ENCODE data around the gene STXBP1. TPM values are rescaled to one million over a fixed set of nuclear protein-coding genes. Genes with fewer than 3 reads are reported as not detected.

STXBP1 gene
- total and polyA plus RNA-seq, 2 of the 4 experiments (the other 2 are of a cell fraction) = 15.8 to 22.6 TPM

- H2BK20ac ChIP-seq (ENCODE audit: low read depth, low read length) = no peak overlapping the region
- DNase-seq (no peak), ATAC-seq (ENCODE audit: low read depth) (no peak)
- H2AK9ac ChIP-seq (replicated peaks; ENCODE audit: low read depth, low read length, poor library complexity) = no peak overlapping the region
- no peak overlapping the region for H2BK15ac ChIP-seq (ENCODE audit: low read depth, low read length)
- H3K4ac ChIP-seq (ENCODE audit: low read depth, low read length) = no peak overlapping the region
- H3K18ac ChIP-seq (ENCODE audit: low read depth, low read length) = no peak overlapping the region
- H3K9me3 ChIP-seq (ENCODE audit: control insufficient read depth, insufficient read depth, low read length) = no peaks in the 10 kb centered on the region
- BruUV-seq (replicated peaks) = no TSS peak
- in situ Hi-C loops (cut with MboI; ENCODE audit: low sequenced_read_pairs) = no loop called here
- peaks cover 14% of the 10 kb centered on the region for H4K20me1 ChIP-seq (ENCODE audit: insufficient read depth, low read length)
- peaks cover 2% of the 10 kb centered on the region; the same call in 1 of the 2 replicates for H3K36me3 ChIP-seq (ENCODE audit: control insufficient read depth, insufficient read depth, low read length)
- H3K27me3 ChIP-seq (ENCODE audit: control insufficient read depth, insufficient read depth, low read length) = no peaks in the 10 kb centered on the region
- no peak overlapping the region for H3K4me3 ChIP-seq (ENCODE audit: insufficient read depth, low read depth, low read length)
- TF ChIP-seq SMC3 (IDR thresholded peaks at IDR 0.05; ENCODE audit: low read depth, low read length) = no peak
- no peak overlapping the region for H2BK120ac ChIP-seq (ENCODE audit: low read depth, low read length)
- H4K8ac ChIP-seq (ENCODE audit: low read depth in 2 of 2, low read length in 2 of 2) = no peak overlapping the region
- no peak overlapping the region for H3K23ac ChIP-seq (ENCODE audit: low read depth, low read length)
- CTCF ChIA-PET = interaction anchor here (0.6 kb wide), 1 partner anchor 200 kb away, joined by 3 read pairs; no protein-coding TSS in a partner anchor
- H3K79me1 ChIP-seq (ENCODE audit: low read depth in 1 of 2, low read length in 2 of 2) = peaks cover 12 to 22% of the 10 kb centered on the region in 2 experiments
- no peak overlapping the region for H3K9ac ChIP-seq (ENCODE audit: low read depth, low read length)
- H3K4me2 ChIP-seq (ENCODE audit: low read depth, low read length) = no peak overlapping the region
- no peak overlapping the region for H3K56ac ChIP-seq (ENCODE audit: extremely low read depth, insufficient read depth, low read length)
- intact Hi-C loops (cut with micrococcal nuclease) = no loop called here
- dilution Hi-C loops (cut with HindIII; ENCODE audit: low sequenced_read_pairs, unreplicated experiment) = no loop called here
- peaks cover 11% of the 10 kb centered on the region for H3K4me1 ChIP-seq (ENCODE audit: control insufficient read depth, insufficient read depth, low read length)
- no peak overlapping the region for H2BK5ac ChIP-seq (ENCODE audit: low read depth, low read length, poor library complexity, severe bottlenecking)
- H3K9me1 ChIP-seq (ENCODE audit: insufficient read depth, low read length) = peaks cover 8% of the 10 kb centered on the region; the same call in 1 of the 2 replicates
- POLR2A ChIA-PET (ENCODE audit: unreplicated experiment) = no interaction called here
- no peak overlapping the region for H2AFZ ChIP-seq (replicated peaks; ENCODE audit: low read length, poor library complexity)
- H3K27ac ChIP-seq (ENCODE audit: insufficient read depth, low read length) = no peak overlapping the region
- no peak overlapping the region for H2AK5ac ChIP-seq (ENCODE audit: low read depth, low read length)
- H4K91ac ChIP-seq (ENCODE audit: insufficient read depth, low read depth, low read length) = no peak overlapping the region
- no peak overlapping the region for H4K5ac ChIP-seq (ENCODE audit: low read depth, low read length)
- no peak overlapping the region for H3K14ac ChIP-seq (replicated peaks; ENCODE audit: low read depth, low read length)
- WGBS, 2 experiments (ENCODE audit: extremely low coverage in 2 of 2, insufficient read length in 1 of 2) = no CpG with 5 or more reads among the region's 13 CpGs
Measured at GRCh38 chr9:127633216-127633862, 21.3 kb downstream of the STXBP1 start.
